Lower leg skin (tissue), 3 donors: ENCODE data around the gene ZMYND15.

Source experiments
- POLR2A ChIP-seq, 2 donors: fragments of 450-650 bp; IDR thresholded peaks; one replicate each; pipeline ENCODE4 v1.6.1; 2016 to 2017; ENCODE audit warnings: antibody characterized with exemption in 2 of 2, mild to moderate bottlenecking in 1 of 2, moderate library complexity in 1 of 2
- TF ChIP-seq, protein P1 (sequence below), 3 donors: fragments of 450-650 bp; IDR thresholded peaks; one replicate each; pipeline ENCODE4 v1.5.1; 2016; ENCODE audit warnings: antibody characterized with exemption in 3 of 3, mild to moderate bottlenecking in 3 of 3, moderate library complexity in 2 of 3

DNA sequence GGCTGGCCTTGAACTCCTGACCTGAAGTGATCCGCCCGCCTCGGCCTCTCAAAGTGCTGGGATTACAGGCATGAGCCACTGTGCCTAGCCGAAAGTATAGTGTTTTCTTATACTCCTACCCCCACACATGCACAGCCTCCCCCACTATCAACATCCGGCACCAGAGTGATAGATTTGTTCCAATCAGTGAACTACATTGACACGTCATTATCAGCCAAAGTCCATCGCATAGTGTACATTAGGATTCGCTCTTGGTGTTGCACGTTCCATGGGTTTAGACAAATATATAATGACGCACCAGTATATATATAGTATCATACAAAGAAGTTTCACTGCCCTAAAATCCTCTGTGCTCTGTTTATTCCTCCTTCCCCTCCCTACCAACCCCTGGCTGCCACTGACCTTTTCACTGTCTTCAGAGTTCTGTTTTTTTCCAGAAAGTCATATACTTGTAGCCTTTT is 20.2 kb downstream of the ZMYND15 start:
- TF ChIP-seq, protein P1, sequence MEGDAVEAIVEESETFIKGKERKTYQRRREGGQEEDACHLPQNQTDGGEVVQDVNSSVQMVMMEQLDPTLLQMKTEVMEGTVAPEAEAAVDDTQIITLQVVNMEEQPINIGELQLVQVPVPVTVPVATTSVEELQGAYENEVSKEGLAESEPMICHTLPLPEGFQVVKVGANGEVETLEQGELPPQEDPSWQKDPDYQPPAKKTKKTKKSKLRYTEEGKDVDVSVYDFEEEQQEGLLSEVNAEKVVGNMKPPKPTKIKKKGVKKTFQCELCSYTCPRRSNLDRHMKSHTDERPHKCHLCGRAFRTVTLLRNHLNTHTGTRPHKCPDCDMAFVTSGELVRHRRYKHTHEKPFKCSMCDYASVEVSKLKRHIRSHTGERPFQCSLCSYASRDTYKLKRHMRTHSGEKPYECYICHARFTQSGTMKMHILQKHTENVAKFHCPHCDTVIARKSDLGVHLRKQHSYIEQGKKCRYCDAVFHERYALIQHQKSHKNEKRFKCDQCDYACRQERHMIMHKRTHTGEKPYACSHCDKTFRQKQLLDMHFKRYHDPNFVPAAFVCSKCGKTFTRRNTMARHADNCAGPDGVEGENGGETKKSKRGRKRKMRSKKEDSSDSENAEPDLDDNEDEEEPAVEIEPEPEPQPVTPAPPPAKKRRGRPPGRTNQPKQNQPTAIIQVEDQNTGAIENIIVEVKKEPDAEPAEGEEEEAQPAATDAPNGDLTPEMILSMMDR (IDR thresholded peaks at IDR 0.05) = peak in 1 of 3 donors; percentile 8
- TF ChIP-seq POLR2A (IDR thresholded peaks at IDR 0.05) = no peak
